Trophoblast cell (in vitro differentiated cells and primary cell): ENCODE results near the gene PYGL.
"Not testable (repeated sequence)": the region's sequence is repeated elsewhere in the genome, so short reads cannot be mapped to it uniquely, and the experiment has no call there.

Source experiments
- DNase-seq, 2 donors: peaks; one replicate each; pipeline ENCODE4 v3.0.0-alpha.2; 2016
- H2AFZ ChIP-seq: 2 replicates; pipeline ENCODE4 v1.6.1; 2013; ENCODE audit warnings: low read length, moderate library complexity, mild to moderate bottlenecking; ENCODE audit not compliant: insufficient read depth, poor library complexity
- H2AK5ac ChIP-seq: 2 replicates; pipeline ENCODE4 v1.6.1; 2013; ENCODE audit warnings: mild to moderate bottlenecking, low read length
- H2BK120ac ChIP-seq: 2 replicates; pipeline ENCODE4 v1.6.1; 2013; ENCODE audit warnings: low read length, mild to moderate bottlenecking, moderate library complexity; ENCODE audit not compliant: insufficient read depth, poor library complexity
- H2BK12ac ChIP-seq: 2 replicates; pipeline ENCODE4 v1.6.1; 2013; ENCODE audit warnings: mild to moderate bottlenecking, low read length, moderate library complexity
- H2BK5ac ChIP-seq: 2 replicates; pipeline ENCODE4 v1.6.1; 2013; ENCODE audit warnings: low read length, low read depth, moderate library complexity, mild to moderate bottlenecking; ENCODE audit not compliant: poor library complexity
- H3K14ac ChIP-seq: 2 replicates; pipeline ENCODE4 v1.6.1; 2013; ENCODE audit warnings: mild to moderate bottlenecking, low read length
- H3K18ac ChIP-seq: 2 replicates; pipeline ENCODE4 v1.6.1; 2013; ENCODE audit warnings: mild to moderate bottlenecking, low read length
- H3K23ac ChIP-seq: 2 replicates; pipeline ENCODE4 v1.6.1; 2013; ENCODE audit warnings: low read length
- H3K27ac ChIP-seq: 2 replicates; pipeline ENCODE4 v1.5.1; 2013; ENCODE audit warnings: low read depth, mild to moderate bottlenecking, inconsistent platforms, low read length, moderate library complexity
- H3K27me3 ChIP-seq: 2 replicates; pipeline ENCODE4 v1.6.1; 2013; ENCODE audit warnings: inconsistent platforms, mild to moderate bottlenecking, low read length, moderate library complexity; ENCODE audit not compliant: insufficient read depth
- H3K36me3 ChIP-seq, 2 experiments: 1 replicate in 1 of 2; 2 replicates in 1 of 2; pipeline ENCODE4 v1.6.1; 2013; ENCODE audit warnings: low read length in 2 of 2, mild to moderate bottlenecking in 2 of 2, moderate library complexity in 1 of 2; ENCODE audit not compliant: insufficient read depth in 2 of 2, control insufficient read depth in 1 of 2
- H3K4ac ChIP-seq: 2 replicates; pipeline ENCODE4 v1.6.1; 2013; ENCODE audit warnings: low read depth, mild to moderate bottlenecking, low read length, moderate library complexity
- H3K4me1 ChIP-seq, 2 experiments: 1 replicate in 1 of 2; 2 replicates in 1 of 2; pipeline ENCODE4 v1.6.1; 2013; ENCODE audit warnings: low read length in 2 of 2, mild to moderate bottlenecking in 2 of 2, moderate library complexity in 1 of 2; ENCODE audit not compliant: insufficient read depth in 2 of 2, control insufficient read depth in 1 of 2
- H3K4me2 ChIP-seq: 2 replicates; pipeline ENCODE4 v1.6.1; 2013; ENCODE audit warnings: inconsistent platforms, mild to moderate bottlenecking, low read length, moderate library complexity
- H3K4me3 ChIP-seq: 2 replicates; pipeline ENCODE4 v1.5.1; 2013; ENCODE audit warnings: mild to moderate bottlenecking, low read depth, low read length, inconsistent platforms
- H3K79me1 ChIP-seq: one replicate; pipeline ENCODE4 v1.6.1; 2013; ENCODE audit warnings: low read length
- H3K79me2 ChIP-seq: 2 replicates; pipeline ENCODE4 v1.6.1; 2013; ENCODE audit warnings: low read length, mild to moderate bottlenecking; ENCODE audit not compliant: control insufficient read depth, insufficient read depth, poor library complexity
- H3K9ac ChIP-seq: 2 replicates; pipeline ENCODE4 v1.6.1; 2013; ENCODE audit warnings: mild to moderate bottlenecking, low read length
- H3K9me3 ChIP-seq: 2 replicates; pipeline ENCODE4 v1.6.1; 2013; ENCODE audit warnings: low read depth, mild to moderate bottlenecking, control low read depth, inconsistent platforms, low read length; ENCODE audit not compliant: insufficient read depth
- H4K12ac ChIP-seq: 2 replicates; pipeline ENCODE4 v1.6.1; 2013; ENCODE audit warnings: low read depth, mild to moderate bottlenecking, low read length, moderate library complexity
- H4K8ac ChIP-seq: 2 replicates; pipeline ENCODE4 v1.6.1; 2013; ENCODE audit warnings: low read depth, mild to moderate bottlenecking, low read length, moderate library complexity
- H4K91ac ChIP-seq: one replicate; pipeline ENCODE4 v1.6.1; 2013; ENCODE audit warnings: low read depth, mild to moderate bottlenecking, low read length, moderate library complexity
- WGBS: extraction: QIAGEN DNeasy Blood & Tissue Kit; methylation state at CpG from one replicate; pipeline ENCODE4 v1.1.7; 2013; ENCODE audit warnings: missing lambda C conversion rate; ENCODE audit not compliant: insufficient read length, insufficient coverage; ENCODE audit errors: extremely low coverage; 5-methylcytosine and 5-hydroxymethylcytosine counted together

The PYGL gene

DNA sequence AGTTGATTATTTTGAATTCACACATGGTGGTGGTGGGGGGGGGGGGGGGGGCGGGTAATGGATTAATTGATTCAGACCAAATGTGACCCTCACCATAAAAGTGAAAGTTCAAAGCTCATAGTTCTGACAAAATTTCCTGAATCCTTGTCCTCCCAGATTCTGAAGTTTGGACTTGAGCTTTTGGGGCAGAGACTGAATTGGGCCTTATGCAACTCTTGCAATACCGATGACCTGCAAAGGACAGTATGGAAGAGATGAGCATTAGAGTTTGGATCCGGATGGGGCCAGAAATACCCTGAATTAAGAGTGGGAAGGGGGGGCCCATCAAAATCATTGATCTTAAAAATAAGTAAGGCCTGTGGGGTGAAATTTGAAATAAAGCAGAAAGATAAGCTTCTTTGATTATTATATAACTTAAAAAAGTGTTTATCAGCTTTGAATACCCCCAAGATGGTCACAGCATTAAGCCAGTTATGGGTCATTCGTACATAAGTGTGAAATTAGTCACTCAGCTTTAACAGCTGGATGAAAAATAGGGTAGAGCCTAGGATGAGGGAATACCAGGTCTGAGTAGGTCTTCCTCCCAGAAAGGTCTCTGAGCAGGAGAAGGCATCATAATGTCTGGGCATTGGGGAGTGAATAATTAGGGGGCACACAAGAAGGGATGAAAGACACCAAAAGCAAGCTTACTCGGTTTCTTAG is 2.1 kb upstream of the PYGL start:
- Histone ChIP-seq H4K91ac (no peak overlapping the region), H3K4ac (no peak overlapping the region)
- DNase-seq = no peak

DNA sequence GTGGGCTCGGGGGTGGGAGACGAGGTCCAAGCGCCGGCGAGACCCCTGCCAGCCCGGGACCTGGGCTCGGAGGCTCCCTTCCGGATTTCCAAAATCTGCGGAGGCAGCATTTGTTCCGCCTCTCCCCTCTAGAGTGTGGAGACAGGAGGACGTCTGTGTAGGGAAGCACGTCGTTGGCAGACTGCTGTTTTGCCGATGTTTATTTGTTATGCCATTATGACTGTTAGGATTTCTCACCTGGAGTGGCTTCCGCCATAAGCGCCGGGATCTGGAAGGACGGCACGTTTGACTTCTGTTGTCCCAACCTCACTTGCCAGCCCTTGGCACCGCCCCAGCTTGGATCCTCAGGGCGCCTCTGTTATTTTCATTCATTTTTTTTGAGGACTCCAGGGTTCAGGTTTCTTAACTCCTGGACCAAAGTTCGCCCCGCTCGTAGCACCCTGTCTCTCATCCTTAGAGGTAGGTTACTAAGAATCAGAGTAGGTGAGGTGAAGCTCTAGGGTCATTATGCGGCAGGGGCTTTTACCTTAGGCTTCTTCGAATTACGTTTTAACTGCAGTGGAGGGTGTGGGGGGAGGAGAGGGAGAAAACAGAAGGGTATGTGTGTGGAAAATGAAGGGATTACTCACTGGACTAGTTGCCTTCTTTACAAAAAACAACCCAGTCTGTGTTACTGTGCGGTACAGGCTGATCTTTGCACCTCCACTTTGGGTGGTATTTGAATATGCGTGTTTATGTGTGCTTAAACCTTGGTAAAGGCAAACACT is 547 bp upstream of the PYGL start:
- Histone ChIP-seq H3K18ac (no peak overlapping the region), H3K79me1 (peaks cover 6% of the 10 kb centered on the region), H3K14ac (no peak overlapping the region), H3K27ac (no peak overlapping the region), H4K8ac (peak overlapping the region; percentile 40), H4K91ac (no peak overlapping the region), H3K27me3 (no peaks in the 10 kb centered on the region), H3K9me3 (peaks cover 6% of the 10 kb centered on the region), H2BK5ac (no peak overlapping the region), H2BK12ac (no peak overlapping the region), H2BK120ac (no peak overlapping the region), H3K4me1 (peaks cover 0 to 14% of the 10 kb centered on the region in 2 experiments), H3K4me3 (peak overlapping the region; percentile 80), H3K36me3 (no peaks in the 10 kb centered on the region), H3K79me2 (peaks cover 2% of the 10 kb centered on the region), H3K4ac (no peak overlapping the region), H2AK5ac (no peak overlapping the region), H3K9ac (peak overlapping the region; percentile 59), H2AFZ (peak overlapping the region; percentile 92), H3K23ac (no peak overlapping the region), H3K4me2 (peak overlapping the region; percentile 98), H4K12ac (no peak overlapping the region)
- peak; percentile 49 to 76 for DNase-seq
- WGBS = no CpG with 5 or more reads among the region's 29 CpGs

More for the DNA sequence above, 2.1 kb upstream of the PYGL start:
- H3K79me1 ChIP-seq = peaks cover 6% of the 10 kb centered on the region
- peaks cover 0 to 14% of the 10 kb centered on the region in 2 experiments for H3K4me1 ChIP-seq
- no peaks in the 10 kb centered on the region for H3K27me3 ChIP-seq
- H3K23ac ChIP-seq = no peak overlapping the region
- H3K9ac ChIP-seq = no peak overlapping the region
- H2BK120ac ChIP-seq = no peak overlapping the region
- H2AFZ ChIP-seq = no peak overlapping the region
- H3K9me3 ChIP-seq = peaks cover 6% of the 10 kb centered on the region
- no peak overlapping the region for H3K14ac ChIP-seq
- H4K8ac ChIP-seq = no peak overlapping the region
- H2AK5ac ChIP-seq = no peak overlapping the region
- H3K36me3 ChIP-seq = no peaks in the 10 kb centered on the region
- H2BK12ac ChIP-seq = no peak overlapping the region
- WGBS = no CpG with 5 or more reads among the region's 5 CpGs
- H3K79me2 ChIP-seq = peaks cover 2% of the 10 kb centered on the region
- no peak overlapping the region for H3K4me3 ChIP-seq
- H3K4me2 ChIP-seq = no peak overlapping the region
- no peak overlapping the region for H2BK5ac ChIP-seq
- no peak overlapping the region for H3K18ac ChIP-seq
- H4K12ac ChIP-seq = no peak overlapping the region
- H3K27ac ChIP-seq = no peak overlapping the region

DNA sequence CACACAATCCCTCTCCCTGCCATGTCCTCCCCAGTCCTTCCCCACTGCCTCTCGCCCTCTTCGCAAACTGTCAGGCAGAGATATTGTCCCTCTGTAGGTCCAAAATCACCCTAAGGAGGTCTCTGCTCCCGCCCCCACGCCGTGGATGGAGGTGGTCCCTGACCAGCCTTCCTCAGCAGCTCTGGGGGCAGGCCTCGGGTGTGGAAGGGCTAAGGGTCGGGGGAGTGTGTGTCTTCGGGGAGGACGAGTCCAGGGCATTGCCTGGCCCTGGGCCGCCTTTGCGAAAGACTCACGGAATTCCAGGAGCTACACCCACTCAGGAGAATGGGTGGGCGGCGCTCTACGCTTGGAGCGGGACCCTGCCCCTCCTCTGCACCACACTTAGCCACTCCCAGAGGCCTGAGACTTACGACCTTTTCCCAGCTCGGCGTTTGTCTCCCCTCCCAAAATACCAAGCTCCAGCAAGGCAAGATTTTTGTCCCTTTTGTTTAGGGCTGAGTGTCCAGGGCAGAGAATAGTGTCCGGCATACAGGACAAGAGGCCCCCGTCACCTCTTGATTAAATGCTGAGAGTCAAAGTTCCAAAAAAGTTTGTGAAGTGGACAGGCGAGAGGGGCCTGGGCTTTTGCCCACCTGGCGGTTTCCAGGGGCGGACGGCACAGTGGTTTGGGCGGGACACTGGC is 881 bp downstream of the PYGL start:
- H3K27me3 ChIP-seq = no peaks in the 10 kb centered on the region
- no peak overlapping the region for H4K91ac ChIP-seq
- H3K4me1 ChIP-seq = peaks cover 0 to 14% of the 10 kb centered on the region in 2 experiments
- H3K9ac ChIP-seq = no peak overlapping the region
- no peak overlapping the region for H4K12ac ChIP-seq
- H3K9me3 ChIP-seq = peaks cover 4% of the 10 kb centered on the region
- no peak overlapping the region for H3K4ac ChIP-seq
- H2BK5ac ChIP-seq = no peak overlapping the region
- DNase-seq = peak; percentile 88 to 90
- peak overlapping the region; percentile 60 for H3K18ac ChIP-seq
- H2AK5ac ChIP-seq = no peak overlapping the region
- no peak overlapping the region for H2BK12ac ChIP-seq
- H3K4me2 ChIP-seq = peak overlapping the region; percentile 98
- no peak overlapping the region for H3K23ac ChIP-seq
- peak overlapping the region; percentile 15 for H3K14ac ChIP-seq
- peak overlapping the region; percentile 80 for H3K4me3 ChIP-seq
- H3K79me1 ChIP-seq = peaks cover 6% of the 10 kb centered on the region
- H3K27ac ChIP-seq = no peak overlapping the region
- H4K8ac ChIP-seq = peak overlapping the region; percentile 40
- no peaks in the 10 kb centered on the region for H3K36me3 ChIP-seq
- no CpG with 5 or more reads among the region's 26 CpGs for WGBS
- H3K79me2 ChIP-seq = peaks cover 2% of the 10 kb centered on the region
- peak overlapping the region; percentile 92 for H2AFZ ChIP-seq
- H2BK120ac ChIP-seq = no peak overlapping the region

DNA sequence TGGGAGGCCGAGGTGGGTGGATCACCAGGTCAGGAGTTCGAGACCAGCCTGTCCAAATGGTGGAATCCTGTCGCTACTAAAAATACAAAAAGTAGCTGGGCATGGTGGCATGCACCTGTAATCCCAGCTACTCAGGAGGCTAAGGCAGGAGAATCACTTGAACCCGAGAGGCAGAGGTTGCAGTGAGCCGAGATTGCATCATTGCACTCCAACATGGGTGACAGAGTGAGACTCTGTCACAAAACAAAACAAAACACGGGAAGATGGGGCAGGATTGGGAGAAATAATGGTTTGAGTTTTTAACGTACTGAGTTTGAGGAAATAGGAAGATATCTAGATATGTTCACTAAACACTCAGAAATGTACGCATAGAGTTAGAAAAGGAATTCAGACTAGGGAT is 2.6 kb downstream of the PYGL start:
- no CpG with 5 or more reads among the region's 8 CpGs for WGBS
- H2BK120ac ChIP-seq = not testable (repeated sequence)

More for the DNA sequence above, 2.6 kb downstream of the PYGL start:
- not testable (repeated sequence) for H3K9ac ChIP-seq, H3K14ac ChIP-seq, H3K27me3 ChIP-seq, DNase-seq, H3K23ac ChIP-seq, H3K4me3 ChIP-seq, H2AK5ac ChIP-seq, H3K4me2 ChIP-seq, H3K36me3 ChIP-seq, H2BK12ac ChIP-seq, H3K4ac ChIP-seq, H3K9me3 ChIP-seq, H4K12ac ChIP-seq, H3K79me2 ChIP-seq, H3K79me1 ChIP-seq, H2BK5ac ChIP-seq, H4K8ac ChIP-seq, H3K18ac ChIP-seq, H3K27ac ChIP-seq, H2AFZ ChIP-seq, H4K91ac ChIP-seq
- H3K4me1 ChIP-seq = peaks cover 0 to 14% of the 10 kb centered on the region in 2 experiments
